Epithelial cell of esophagus (primary cell): ENCODE data around the gene RXFP2.

ENCODE experiments used
- DNase-seq: peaks from one replicate; pipeline ENCODE4 v3.0.0; 2010; ENCODE audit warnings: low read depth
- H3K4me3 ChIP-seq: 2 replicates; pipeline ENCODE4 v1.5.1; 2011; ENCODE audit warnings: mild to moderate bottlenecking, low read length, control low read depth
- CTCF ChIP-seq: IDR thresholded peaks from 2 replicates; pipeline ENCODE4 v1.5.1; 2011; ENCODE audit warnings: low read depth, mild to moderate bottlenecking, low read length, control low read depth, inconsistent platforms; ENCODE audit not compliant: insufficient read depth; ENCODE audit errors: missing control alignments

The RXFP2 gene

GRCh38 chr13:31739226-31739625, at the start of gene RXFP2:
Gene RXFP2 (plus strand): TSS chr13:31739526. CDS start chr13:31739613, 87 bp downstream.
- H3K4me3 ChIP-seq = no peak within 1 kb of the TSS
- no peak for DNase-seq
- no peak for TF ChIP-seq CTCF

- no peak for TF ChIP-seq CTCF
- no peak overlapping the region for H3K4me3 ChIP-seq
- DNase-seq = no peak
Measured at GRCh38 chr13:31697290-31697689, 42.0 kb upstream of the RXFP2 start.

GRCh38 chr13:31699650-31700049, 39.7 kb upstream of the RXFP2 start:
- no peak for DNase-seq
- H3K4me3 ChIP-seq = no peak overlapping the region
- TF ChIP-seq CTCF = no peak

GRCh38 chr13:31703780-31704179, 35.5 kb upstream of the RXFP2 start:
- DNase-seq = no peak
- TF ChIP-seq CTCF = no peak
- no peak overlapping the region for H3K4me3 ChIP-seq

- H3K4me3 ChIP-seq = no peak overlapping the region
- TF ChIP-seq CTCF = no peak
- no peak for DNase-seq
Measured at GRCh38 chr13:31706105-31706504, 33.2 kb upstream of the RXFP2 start.

GRCh38 chr13:31717583-31717982, 21.7 kb upstream of the RXFP2 start:
- no peak for TF ChIP-seq CTCF
- no peak for DNase-seq
- no peak overlapping the region for H3K4me3 ChIP-seq

GRCh38 chr13:31719214-31719613, 20.1 kb upstream of the RXFP2 start:
- no peak overlapping the region for H3K4me3 ChIP-seq
- TF ChIP-seq CTCF = no peak
- DNase-seq = no peak
